HepG2 (cell line): Measurements from ENCODE around the gene HACD2.

ENCODE experiments used
- CBX5 ChIP-seq: sonication (generic); formaldehyde crosslinking; IDR thresholded peaks from 2 replicates; pipeline ENCODE4 v1.4.0; 2020; ENCODE audit warnings: missing genetic modification reagents, borderline replicate concordance
- EZH2 ChIP-seq: conservative IDR thresholded peaks from 2 replicates; pipeline ENCODE4 v1.6.1; 2012; ENCODE audit warnings: mild to moderate bottlenecking, low read depth, low read length, moderate library complexity
- POLR2AphosphoS5 ChIP-seq: IDR thresholded peaks from 2 replicates; pipeline ENCODE4 v1.6.1; 2012; ENCODE audit warnings: low read depth, low read length
- ZNF589 ChIP-seq: sonication (generic); formaldehyde crosslinking; conservative IDR thresholded peaks from 2 replicates; pipeline ENCODE4 v1.8.0; 2022; ENCODE audit warnings: mild to moderate bottlenecking, moderate library complexity, missing genetic modification reagents
- ZNF772 ChIP-seq: sonication (generic); formaldehyde crosslinking; IDR thresholded peaks from 2 replicates; pipeline ENCODE4 v1.5.0; 2020; ENCODE audit warnings: mild to moderate bottlenecking, missing genetic modification reagents
- TF ChIP-seq, protein P1 (sequence below): sonication (generic); formaldehyde crosslinking; IDR thresholded peaks from 2 replicates; pipeline ENCODE4 v1.8.1; 2022; ENCODE audit warnings: low read depth, mild to moderate bottlenecking, missing genetic modification reagents
- TF ChIP-seq, protein P2 (sequence below): sonication (generic); formaldehyde crosslinking; IDR thresholded peaks from 2 replicates; pipeline ENCODE4 v1.4.0; 2020; ENCODE audit warnings: missing genetic modification reagents
- TF ChIP-seq, protein P3 (sequence below): sonication (generic); formaldehyde crosslinking; IDR thresholded peaks from 2 replicates; pipeline ENCODE4 v1.5.0; 2020; ENCODE audit warnings: mild to moderate bottlenecking, missing genetic modification reagents, moderate library complexity
- TF ChIP-seq, protein P4 (sequence below): IDR thresholded peaks from 2 replicates; pipeline ENCODE4 v1.6.1; 2016; ENCODE audit warnings: mild to moderate bottlenecking, missing biosample characterization, missing genetic modification reagents

DNA sequence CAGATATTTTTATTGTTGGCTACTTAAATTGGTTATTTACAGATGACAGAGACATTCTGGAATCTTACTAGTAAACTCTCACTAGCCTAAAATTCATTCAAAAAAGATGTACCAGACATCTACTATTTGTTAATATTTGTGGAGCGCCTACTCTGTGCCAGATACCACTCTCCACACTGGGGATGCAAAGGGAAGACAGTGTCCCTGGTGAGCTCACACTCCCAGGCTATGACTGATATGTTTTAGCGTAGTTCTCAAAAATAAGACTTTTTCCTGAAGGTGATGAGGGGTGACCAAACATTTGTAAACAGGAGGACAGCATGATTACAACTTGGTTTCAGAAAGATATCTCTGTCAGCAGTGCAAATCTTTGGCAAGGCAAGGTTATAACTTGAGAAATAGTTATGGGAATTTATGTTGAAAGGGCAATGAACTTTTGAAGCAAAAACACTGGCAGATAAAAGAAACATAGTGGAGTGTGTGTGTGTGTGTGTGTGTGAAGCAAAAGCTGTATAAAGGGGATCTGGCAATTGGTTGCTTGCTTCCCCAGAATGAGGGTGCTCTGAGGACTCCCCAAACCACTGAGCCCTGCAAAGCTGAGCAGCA is 51.2 kb downstream of the HACD2 start:
- TF ChIP-seq ZNF772 = no peak
- no peak for TF ChIP-seq EZH2
- TF ChIP-seq, protein P1, sequence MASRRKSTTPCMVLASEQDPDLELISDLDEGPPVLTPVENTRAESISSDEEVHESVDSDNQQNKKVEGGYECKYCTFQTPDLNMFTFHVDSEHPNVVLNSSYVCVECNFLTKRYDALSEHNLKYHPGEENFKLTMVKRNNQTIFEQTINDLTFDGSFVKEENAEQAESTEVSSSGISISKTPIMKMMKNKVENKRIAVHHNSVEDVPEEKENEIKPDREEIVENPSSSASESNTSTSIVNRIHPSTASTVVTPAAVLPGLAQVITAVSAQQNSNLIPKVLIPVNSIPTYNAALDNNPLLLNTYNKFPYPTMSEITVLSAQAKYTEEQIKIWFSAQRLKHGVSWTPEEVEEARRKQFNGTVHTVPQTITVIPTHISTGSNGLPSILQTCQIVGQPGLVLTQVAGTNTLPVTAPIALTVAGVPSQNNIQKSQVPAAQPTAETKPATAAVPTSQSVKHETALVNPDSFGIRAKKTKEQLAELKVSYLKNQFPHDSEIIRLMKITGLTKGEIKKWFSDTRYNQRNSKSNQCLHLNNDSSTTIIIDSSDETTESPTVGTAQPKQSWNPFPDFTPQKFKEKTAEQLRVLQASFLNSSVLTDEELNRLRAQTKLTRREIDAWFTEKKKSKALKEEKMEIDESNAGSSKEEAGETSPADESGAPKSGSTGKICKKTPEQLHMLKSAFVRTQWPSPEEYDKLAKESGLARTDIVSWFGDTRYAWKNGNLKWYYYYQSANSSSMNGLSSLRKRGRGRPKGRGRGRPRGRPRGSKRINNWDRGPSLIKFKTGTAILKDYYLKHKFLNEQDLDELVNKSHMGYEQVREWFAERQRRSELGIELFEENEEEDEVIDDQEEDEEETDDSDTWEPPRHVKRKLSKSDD (CRISPR knock-in tag) = no peak
- TF ChIP-seq, protein P2, sequence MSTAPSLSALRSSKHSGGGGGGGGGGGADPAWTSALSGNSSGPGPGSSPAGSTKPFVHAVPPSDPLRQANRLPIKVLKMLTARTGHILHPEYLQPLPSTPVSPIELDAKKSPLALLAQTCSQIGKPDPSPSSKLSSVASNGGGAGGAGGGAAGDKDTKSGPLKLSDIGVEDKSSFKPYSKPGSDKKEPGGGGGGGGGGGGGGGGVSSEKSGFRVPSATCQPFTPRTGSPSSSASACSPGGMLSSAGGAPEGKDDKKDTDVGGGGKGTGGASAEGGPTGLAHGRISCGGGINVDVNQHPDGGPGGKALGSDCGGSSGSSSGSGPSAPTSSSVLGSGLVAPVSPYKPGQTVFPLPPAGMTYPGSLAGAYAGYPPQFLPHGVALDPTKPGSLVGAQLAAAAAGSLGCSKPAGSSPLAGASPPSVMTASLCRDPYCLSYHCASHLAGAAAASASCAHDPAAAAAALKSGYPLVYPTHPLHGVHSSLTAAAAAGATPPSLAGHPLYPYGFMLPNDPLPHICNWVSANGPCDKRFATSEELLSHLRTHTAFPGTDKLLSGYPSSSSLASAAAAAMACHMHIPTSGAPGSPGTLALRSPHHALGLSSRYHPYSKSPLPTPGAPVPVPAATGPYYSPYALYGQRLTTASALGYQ (CRISPR knock-in tag) = no peak
- TF ChIP-seq ZNF589 (CRISPR knock-in tag) = no peak
- TF ChIP-seq CBX5 (CRISPR knock-in tag) = no peak
- no peak for TF ChIP-seq POLR2AphosphoS5
- TF ChIP-seq, protein P3, sequence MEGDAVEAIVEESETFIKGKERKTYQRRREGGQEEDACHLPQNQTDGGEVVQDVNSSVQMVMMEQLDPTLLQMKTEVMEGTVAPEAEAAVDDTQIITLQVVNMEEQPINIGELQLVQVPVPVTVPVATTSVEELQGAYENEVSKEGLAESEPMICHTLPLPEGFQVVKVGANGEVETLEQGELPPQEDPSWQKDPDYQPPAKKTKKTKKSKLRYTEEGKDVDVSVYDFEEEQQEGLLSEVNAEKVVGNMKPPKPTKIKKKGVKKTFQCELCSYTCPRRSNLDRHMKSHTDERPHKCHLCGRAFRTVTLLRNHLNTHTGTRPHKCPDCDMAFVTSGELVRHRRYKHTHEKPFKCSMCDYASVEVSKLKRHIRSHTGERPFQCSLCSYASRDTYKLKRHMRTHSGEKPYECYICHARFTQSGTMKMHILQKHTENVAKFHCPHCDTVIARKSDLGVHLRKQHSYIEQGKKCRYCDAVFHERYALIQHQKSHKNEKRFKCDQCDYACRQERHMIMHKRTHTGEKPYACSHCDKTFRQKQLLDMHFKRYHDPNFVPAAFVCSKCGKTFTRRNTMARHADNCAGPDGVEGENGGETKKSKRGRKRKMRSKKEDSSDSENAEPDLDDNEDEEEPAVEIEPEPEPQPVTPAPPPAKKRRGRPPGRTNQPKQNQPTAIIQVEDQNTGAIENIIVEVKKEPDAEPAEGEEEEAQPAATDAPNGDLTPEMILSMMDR (CRISPR knock-in tag) = no peak
- TF ChIP-seq, protein P4, sequence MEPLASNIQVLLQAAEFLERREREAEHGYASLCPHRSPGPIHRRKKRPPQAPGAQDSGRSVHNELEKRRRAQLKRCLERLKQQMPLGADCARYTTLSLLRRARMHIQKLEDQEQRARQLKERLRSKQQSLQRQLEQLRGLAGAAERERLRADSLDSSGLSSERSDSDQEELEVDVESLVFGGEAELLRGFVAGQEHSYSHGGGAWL (CRISPR knock-in tag) = no peak
